Forelimb muscle (tissue), 1 donor: ENCODE data around the gene SPIN2A. TPM values are rescaled to one million over a fixed set of nuclear protein-coding genes. Genes with fewer than 3 reads are reported as not detected.
"Not testable (repeated sequence)": the region's sequence is repeated elsewhere in the genome, so short reads cannot be mapped to it uniquely, and the experiment has no call there.

Experiments used
- DNase-seq: peaks from one replicate; pipeline ENCODE4 v3.0.0-alpha.2; 2013; ENCODE audit warnings: low read depth
- polyA plus RNA-seq: library from polyadenylated mRNA; unstranded; fragments of 120-200 nt; gene quantifications from one replicate; pipeline ENCODE4 v1.2.1, GENCODE V29; 2013; ENCODE audit not compliant: insufficient read length

SPIN2A gene
- polyA plus RNA-seq, 1 donor: 3.5 TPM

DNA sequence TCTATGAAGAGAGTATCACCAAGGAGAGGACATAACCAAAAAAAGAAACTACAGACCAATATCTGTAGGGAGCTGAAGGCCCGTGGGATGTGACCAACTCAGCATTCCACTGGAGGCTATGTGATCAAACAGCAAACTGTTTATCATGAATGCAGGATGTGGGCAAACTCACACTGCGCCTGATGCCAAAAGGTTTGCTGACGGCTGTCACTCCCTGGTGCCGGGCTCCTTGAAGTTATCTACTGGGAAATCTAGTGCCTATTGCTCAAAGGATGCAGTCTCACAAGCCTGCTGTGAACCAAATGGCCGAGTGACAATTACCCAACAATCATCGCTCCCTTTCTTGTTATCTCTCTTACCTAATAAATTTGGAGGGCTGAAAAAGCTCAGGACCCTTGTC, 34.3 kb downstream of the SPIN2A start:
- DNase-seq: not testable (repeated sequence)

Other genes with a start within 250 kb of the SPIN2A start
- gene SPIN3, start 141.9 kb downstream of the SPIN2A start, polyA plus RNA-seq: 11.6 TPM
- gene SPIN2B, start 15.8 kb downstream of the SPIN2A start, polyA plus RNA-seq: 11.1 TPM
- gene FAAH2, start 149.3 kb upstream of the SPIN2A start, polyA plus RNA-seq: 0.92 TPM